Body of pancreas (tissue), 4 donors: Measurements from ENCODE around the gene FOXP1.

ENCODE experiments used
- POLR2A ChIP-seq, 3 donors: fragments of 450-650 bp; IDR thresholded peaks; one replicate each; pipeline ENCODE4 v1.6.1; 2016; ENCODE audit warnings: antibody characterized with exemption in 3 of 3, mild to moderate bottlenecking in 2 of 3
- TF ChIP-seq, protein P1 (sequence below), 7 experiments: fragments of 450-650 bp in 4 of 7; fragments of 200-600 bp in 3 of 7; sonication (generic) in 3 of 7; IDR thresholded peaks; one replicate each; pipeline ENCODE4 v1.5.1; 2016 to 2019; ENCODE audit warnings: antibody characterized with exemption in 7 of 7

DNA sequence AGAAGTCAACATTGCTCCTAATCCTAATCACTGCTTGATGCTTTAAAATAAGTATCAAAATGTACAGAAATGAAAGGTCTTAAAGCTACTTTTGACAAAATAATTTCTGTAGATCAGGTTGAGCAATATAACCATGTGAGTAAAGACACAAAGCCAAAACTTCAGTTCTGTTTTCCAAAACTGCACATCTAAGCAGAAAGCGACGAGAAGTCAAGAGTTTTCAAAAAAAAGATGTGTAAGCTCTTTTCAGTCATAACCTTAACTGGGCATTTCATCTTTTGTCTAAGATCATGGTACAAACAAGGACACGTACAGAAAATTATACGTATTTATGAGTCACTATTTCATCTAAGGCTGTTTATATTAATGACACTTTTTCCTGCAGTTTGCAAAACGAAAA lies 608.8 kb downstream of the FOXP1 start:
- TF ChIP-seq, protein P1, sequence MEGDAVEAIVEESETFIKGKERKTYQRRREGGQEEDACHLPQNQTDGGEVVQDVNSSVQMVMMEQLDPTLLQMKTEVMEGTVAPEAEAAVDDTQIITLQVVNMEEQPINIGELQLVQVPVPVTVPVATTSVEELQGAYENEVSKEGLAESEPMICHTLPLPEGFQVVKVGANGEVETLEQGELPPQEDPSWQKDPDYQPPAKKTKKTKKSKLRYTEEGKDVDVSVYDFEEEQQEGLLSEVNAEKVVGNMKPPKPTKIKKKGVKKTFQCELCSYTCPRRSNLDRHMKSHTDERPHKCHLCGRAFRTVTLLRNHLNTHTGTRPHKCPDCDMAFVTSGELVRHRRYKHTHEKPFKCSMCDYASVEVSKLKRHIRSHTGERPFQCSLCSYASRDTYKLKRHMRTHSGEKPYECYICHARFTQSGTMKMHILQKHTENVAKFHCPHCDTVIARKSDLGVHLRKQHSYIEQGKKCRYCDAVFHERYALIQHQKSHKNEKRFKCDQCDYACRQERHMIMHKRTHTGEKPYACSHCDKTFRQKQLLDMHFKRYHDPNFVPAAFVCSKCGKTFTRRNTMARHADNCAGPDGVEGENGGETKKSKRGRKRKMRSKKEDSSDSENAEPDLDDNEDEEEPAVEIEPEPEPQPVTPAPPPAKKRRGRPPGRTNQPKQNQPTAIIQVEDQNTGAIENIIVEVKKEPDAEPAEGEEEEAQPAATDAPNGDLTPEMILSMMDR (IDR thresholded peaks at IDR 0.05), result no peak
- TF ChIP-seq POLR2A (IDR thresholded peaks at IDR 0.05), result no peak
